GM12878 (cell line): ENCODE measurements around the gene CWF19L2. TPM values are rescaled to one million over a fixed set of nuclear protein-coding genes. Genes with fewer than 3 reads are reported as not detected.

ENCODE experiments used
- ATAC-seq: fragments of 200-7000 bp; cut with Tn5 transposase; 3 replicates; pipeline ENCODE4 v1.9.1; 2020; ENCODE audit warnings: mild to moderate bottlenecking, moderate library complexity
- BruUV-seq: library from RNA; stranded (reverse); fragments of 400-500 nt; replicated peaks from 2 replicates; lab custom pipeline; 2021; lab: Mats Ljungman, UMichigan
- CTCF ChIA-PET: fragments of 300-600 bp; sonication (Branson Sonifier 250); formaldehyde crosslinking; extraction: SDS; loops from one replicate; lab custom pipeline; 2021; ENCODE audit warnings: inconsistent platforms; lab: Yijun Ruan, JAX
- POLR2A ChIA-PET: fragments of 350-600 bp; formaldehyde crosslinking; extraction: SDS; loops from one replicate; lab custom pipeline; 2021; ENCODE audit warnings: inconsistent platforms; lab: Charles Lee
- RAD21 ChIA-PET: fragments of 300-600 bp; sonication (Branson Sonifier 250); formaldehyde crosslinking; loops from one replicate; lab custom pipeline; 2023; ENCODE audit warnings: antibody characterized with exemption; ENCODE audit not compliant: unreplicated experiment; lab: Charles Lee
- SMC1A ChIA-PET: fragments of 300-600 bp; sonication (Branson Sonifier 250); formaldehyde crosslinking; loops from one replicate; lab custom pipeline; 2023; ENCODE audit not compliant: unreplicated experiment, uncharacterized antibody; lab: Charles Lee
- DNase-seq: peaks from one replicate; pipeline ENCODE4 v3.0.0-alpha.2; 2011; ENCODE audit warnings: low read depth, low spot score
- FAIRE-seq: peaks from 3 replicates; lab custom pipeline; 2011; peaks lifted over from hg19 to GRCh38; lab: Jason Lieb, UNC
- H2AFZ ChIP-seq: 2 replicates; pipeline ENCODE4 v1.6.0; 2011; ENCODE audit warnings: low read depth, low read length, control low read depth; ENCODE audit not compliant: control insufficient read depth
- H3K27ac ChIP-seq: 2 replicates; pipeline ENCODE4 v1.5.1; 2011; ENCODE audit warnings: control low read depth; ENCODE audit not compliant: control insufficient read depth, insufficient read depth
- H3K27me3 ChIP-seq, 2 experiments: replicated peaks in 1 of 2; 2 replicates each; pipeline versions ENCODE4 v1.6.0 to v1.6.1; 2011; ENCODE audit warnings: low read length in 1 of 2; ENCODE audit not compliant: control insufficient read depth in 2 of 2, insufficient read depth in 2 of 2
- H3K36me3 ChIP-seq, 2 experiments: 2 replicates each; pipeline ENCODE4 v1.5.1; 2011; ENCODE audit warnings: low read length in 1 of 2; ENCODE audit not compliant: control insufficient read depth in 2 of 2, insufficient read depth in 2 of 2
- H3K4me1 ChIP-seq: 2 replicates; pipeline ENCODE4 v1.6.1; 2011; ENCODE audit warnings: mild to moderate bottlenecking, low read length, moderate library complexity, mixed read lengths; ENCODE audit not compliant: control insufficient read depth, insufficient read depth
- H3K4me2 ChIP-seq: 2 replicates; pipeline ENCODE4 v1.6.0; 2011; ENCODE audit warnings: control low read depth; ENCODE audit not compliant: control insufficient read depth, insufficient read depth
- H3K4me3 ChIP-seq: fragments of 200-600 bp; sonication (generic); 2 replicates; pipeline ENCODE4 v1.5.1; 2016
- H3K79me2 ChIP-seq: 2 replicates; pipeline ENCODE4 v1.6.0; 2011; ENCODE audit warnings: low read length; ENCODE audit not compliant: control insufficient read depth, insufficient read depth
- H3K9ac ChIP-seq: 2 replicates; pipeline ENCODE4 v1.8.0; 2011; ENCODE audit warnings: low read length, control low read depth, mixed read lengths; ENCODE audit not compliant: control insufficient read depth, insufficient read depth
- H3K9me3 ChIP-seq: replicated peaks from 3 replicates; pipeline ENCODE4 v1.5.1; 2011; ENCODE audit warnings: mild to moderate bottlenecking, low read length; ENCODE audit not compliant: control insufficient read depth, insufficient read depth
- H4K20me1 ChIP-seq: 2 replicates; pipeline ENCODE4 v1.6.0; 2011; ENCODE audit not compliant: control insufficient read depth, insufficient read depth
- CEBPZ ChIP-seq: fragments of 150-350 bp; IDR thresholded peaks from 2 replicates; pipeline ENCODE4 v1.6.1; 2016; ENCODE audit warnings: low read depth, low read length
- CREM ChIP-seq: IDR thresholded peaks from 2 replicates; pipeline ENCODE4 v1.6.1; 2014; ENCODE audit warnings: antibody characterized with exemption, low read depth
- SMC3 ChIP-seq: IDR thresholded peaks from 2 replicates; pipeline ENCODE4 v1.6.1; 2011; ENCODE audit warnings: low read length, improper control_type of control experiment, borderline replicate concordance
- WGBS: methylation state at CpG from one replicate; pipeline ENCODE4 v1.1.6; 2016; ENCODE audit warnings: low lambda C conversion rate; ENCODE audit not compliant: insufficient replicate concordance, insufficient coverage; ENCODE audit errors: missing lambda C conversion rate; 5-methylcytosine and 5-hydroxymethylcytosine counted together
- in situ Hi-C: fragments of 300-500 bp; cut with MboI; formaldehyde crosslinking; loops from 9 replicates; pipeline ENCODE4 v1.14.3; 2018; ENCODE audit warnings: mixed read lengths
- intact Hi-C: fragments of 100-400 bp; cut with micrococcal nuclease; formaldehyde crosslinking; loops from one replicate; pipeline ENCODE4 v1.14.2; 2022; ENCODE audit not compliant: unreplicated experiment
- polyA plus RNA-seq, 11 experiments: library from polyadenylated mRNA; depleted of rRNA in 4 of 11; unstranded in 6 of 11; stranded (reverse) in 5 of 11; fragments of >200 nt; fragmentation: Nextera tagmentation in 4 of 11; fragmentation: Illumina TruSeq in 1 of 11; extraction: Ambion mirVana in 4 of 11; extraction: Trizol in 1 of 11; gene quantifications; 1 replicate in 1 of 11; 2 replicates in 10 of 11; pipeline versions ENCODE4 v1.2.1 to v1.2.3, GENCODE V29; 2011 to 2016; ENCODE audit warnings: inconsistent platforms in 2 of 11, missing spikeins in 2 of 11, low read depth in 1 of 11
- total RNA-seq, 4 experiments: library from RNA; depleted of rRNA in 3 of 4; stranded (reverse); fragments of >200 nt in 3 of 4; fragmentation: Illumina TruSeq in 1 of 4; extraction: Trizol in 1 of 4; gene quantifications; 2 replicates each; pipeline versions ENCODE4 v1.2.1 to v1.2.3, GENCODE V29; 2013 to 2021

Gene CWF19L2
- total and polyA plus RNA-seq, 10 of the 15 experiments (the other 5 are each of a cell fraction or from before 2014, with no cell fraction given): 4.5 to 18.8 (median 7.2) TPM

GRCh38 chr11:107357877-107358276, 99.7 kb downstream of the CWF19L2 start:
- in situ Hi-C loops (no loop called here), intact Hi-C loops (no loop called here)
- Histone ChIP-seq H3K9ac (no peak overlapping the region), H3K4me1 (no peaks in the 10 kb centered on the region), H3K36me3 (no peaks in the 10 kb centered on the region), H3K79me2 (no peaks in the 10 kb centered on the region), H2AFZ (no peak overlapping the region), H3K27ac (no peak overlapping the region), H3K4me3 (no peak overlapping the region), H4K20me1 (no peaks in the 10 kb centered on the region), H3K4me2 (no peak overlapping the region), H3K27me3 (no peaks in the 10 kb centered on the region), H3K9me3 (no peaks in the 10 kb centered on the region)
- FAIRE-seq: no peak
- BruUV-seq: no TSS peak
- SMC1A ChIA-PET: no interaction called here
- RAD21 ChIA-PET: no interaction called here
- POLR2A ChIA-PET: no interaction called here
- TF ChIP-seq CEBPZ: no peak
- no peak for TF ChIP-seq CREM
- CTCF ChIA-PET: no interaction called here
- DNase-seq: no peak
- 72% methylated on average over 1 of the region's 1 CpG for WGBS
- ATAC-seq: no peak

GRCh38 chr11:107354780-107355179, 102.8 kb downstream of the CWF19L2 start:
- in situ Hi-C loops: no loop called here
- no peak overlapping the region for H3K9ac ChIP-seq
- no peaks in the 10 kb centered on the region for H4K20me1 ChIP-seq
- no peaks in the 10 kb centered on the region for H3K79me2 ChIP-seq
- RAD21 ChIA-PET: no interaction called here
- no peak for TF ChIP-seq SMC3
- TF ChIP-seq, all 136 proteins: peak for 0
- H3K27ac ChIP-seq: no peak overlapping the region
- no peak for DNase-seq
- SMC1A ChIA-PET: no interaction called here
- POLR2A ChIA-PET: no interaction called here
- no peaks in the 10 kb centered on the region for H3K4me1 ChIP-seq
- no peak overlapping the region for H3K4me2 ChIP-seq
- no peaks in the 10 kb centered on the region; a peak in 1 of 4 replicates for H3K36me3 ChIP-seq
- 63% methylated on average over 2 of the region's 2 CpGs for WGBS
- no peak overlapping the region for H2AFZ ChIP-seq
- no TSS peak for BruUV-seq
- FAIRE-seq: no peak
- CTCF ChIA-PET: no interaction called here
- H3K4me3 ChIP-seq: no peak overlapping the region
- no peak for ATAC-seq
- H3K9me3 ChIP-seq: no peaks in the 10 kb centered on the region
- no peaks in the 10 kb centered on the region for H3K27me3 ChIP-seq
- intact Hi-C loops: no loop called here
